Dedifferentiated amniotic fluid mesenchymal stem cell (primary cell): Measurements from ENCODE around the gene SRPK3.

Source experiments
- DNase-seq: peaks from one replicate; pipeline ENCODE4 v3.0.0-alpha.2; 2016; ENCODE audit errors: extremely low spot score

Gene SRPK3

DNA sequence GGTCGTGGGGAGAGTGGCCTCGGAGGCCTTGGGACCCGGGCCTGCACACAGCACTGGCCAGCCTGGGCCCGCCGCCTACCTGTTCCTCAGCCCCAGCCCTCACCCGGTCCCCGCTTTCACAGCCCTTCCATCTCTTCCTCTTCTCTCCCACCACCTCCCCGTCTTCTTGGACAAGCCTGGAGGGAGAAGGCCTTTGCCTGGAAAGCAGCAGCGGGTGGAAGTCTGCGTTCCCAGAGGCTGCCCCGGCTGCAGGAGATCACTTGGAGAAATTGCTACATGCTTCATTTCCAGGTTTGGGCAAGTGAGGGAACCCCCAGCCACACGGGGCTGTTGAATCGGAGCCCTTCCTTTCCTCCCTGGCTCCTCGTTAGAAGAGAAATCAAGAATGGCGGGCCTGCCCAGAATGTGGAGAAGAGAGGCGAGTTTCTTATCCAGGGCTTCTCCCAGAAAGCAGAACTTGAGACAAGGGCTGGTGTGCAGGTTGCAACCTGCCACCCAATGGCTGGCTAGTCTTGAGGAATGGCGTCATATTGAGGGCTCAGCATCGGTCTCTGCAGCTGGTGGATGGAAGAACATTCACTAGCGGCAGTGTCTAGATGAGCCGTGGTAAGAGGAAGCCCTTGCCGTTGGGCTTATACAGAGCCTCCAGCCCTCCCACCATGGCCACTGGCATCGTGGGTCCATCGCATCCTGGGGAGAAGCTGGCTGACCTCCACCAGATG is 50.7 kb downstream of the SRPK3 start:
- DNase-seq = no peak

DNA sequence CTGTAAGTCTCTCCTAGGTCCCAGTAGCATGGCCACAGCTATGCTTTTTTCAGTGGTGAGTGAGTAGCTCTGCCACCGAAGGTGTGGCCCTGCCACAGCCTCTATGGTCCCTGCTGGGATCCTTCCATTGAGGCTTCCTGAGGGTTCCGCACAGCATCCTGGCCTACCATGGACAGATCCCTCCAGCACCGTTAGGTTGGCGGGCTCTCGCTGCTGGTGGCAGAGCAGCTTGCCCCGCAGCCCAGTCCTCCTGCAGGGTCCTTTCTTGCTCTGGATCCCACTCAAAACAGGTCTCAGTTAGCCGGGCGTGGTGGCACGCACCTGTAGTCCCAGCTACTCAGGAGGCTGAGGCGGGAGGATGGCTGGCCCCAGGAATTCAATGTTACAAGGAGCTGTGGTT is 51.9 kb downstream of the SRPK3 start:
- no peak for DNase-seq
